Esophagus squamous epithelium (tissue), 5 donors: ENCODE measurements around the gene MGMT. TPM values are rescaled to one million over a fixed set of nuclear protein-coding genes. Genes with fewer than 3 reads are reported as not detected.

Source experiments
- DNase-seq: peaks from one replicate; lab custom pipeline; 2025; lab: John Stamatoyannopoulos, UW
- H3K27ac ChIP-seq, 4 donors: fragments of 200-600 bp; sonication (generic); one replicate each; pipeline ENCODE4 v1.5.1; 2016 to 2019; ENCODE audit warnings: mild to moderate bottlenecking in 1 of 4
- H3K27me3 ChIP-seq, 4 donors: fragments of 200-600 bp; sonication (generic); 1 replicate in 3 of 4; 2 replicates in 1 of 4; pipeline versions ENCODE4 v1.5.1 to v1.6.0; 2017 to 2021; ENCODE audit warnings: antibody characterized with exemption in 1 of 4
- H3K36me3 ChIP-seq, 3 donors: fragments of 200-600 bp; sonication (generic); one replicate each; pipeline ENCODE4 v1.5.1; 2016 to 2019
- H3K4me1 ChIP-seq, 3 donors: fragments of 200-600 bp; sonication (generic); one replicate each; pipeline ENCODE4 v1.5.1; 2017 to 2019
- H3K4me3 ChIP-seq, 4 donors: fragments of 200-600 bp; sonication (generic); 1 replicate in 3 of 4; 2 replicates in 1 of 4; pipeline ENCODE4 v1.5.1; 2016 to 2019; ENCODE audit warnings: mild to moderate bottlenecking in 2 of 4, moderate library complexity in 1 of 4
- H3K9me3 ChIP-seq, 3 donors: fragments of 200-600 bp; sonication (generic); one replicate each; pipeline ENCODE4 v1.5.1; 2016 to 2019
- CTCF ChIP-seq, 6 experiments: fragments of 450-650 bp in 4 of 6; fragments of 200-600 bp in 2 of 6; sonication (generic) in 2 of 6; IDR thresholded peaks; one replicate each; pipeline ENCODE4 v1.5.1; 2016 to 2019; ENCODE audit warnings: antibody characterized with exemption in 6 of 6, mild to moderate bottlenecking in 4 of 6, moderate library complexity in 4 of 6
- POLR2A ChIP-seq, 4 donors: fragments of 450-650 bp; IDR thresholded peaks; one replicate each; pipeline ENCODE4 v1.6.1; 2017; ENCODE audit warnings: antibody characterized with exemption in 4 of 4, mild to moderate bottlenecking in 4 of 4, moderate library complexity in 3 of 4
- WGBS, 2 donors: methylation state at CpG; one replicate each; pipeline ENCODE4 v1.1.5; 2018; 5-methylcytosine and 5-hydroxymethylcytosine counted together
- intact Hi-C: fragments of 100-400 bp; cut with DNase I; formaldehyde crosslinking; loops from one replicate; pipeline ENCODE4 v1.15.0; 2022
- total RNA-seq, 4 donors: library from RNA; depleted of rRNA; stranded (reverse); fragments of >200 nt; gene quantifications; one replicate each; pipeline ENCODE4 v1.1.0, GENCODE V29; 2016
- donor health status: DM: yes; HTN: yes; CAD: no.

The MGMT gene
- total RNA-seq, 4 donors from 2014 or later = 15.6 to 28.8 (median 18.4) TPM

GRCh38 chr10:129771024-129771423, 304.0 kb downstream of the MGMT start:
- TF ChIP-seq POLR2A (IDR thresholded peaks at IDR 0.05) = no peak
- TF ChIP-seq CTCF (IDR thresholded peaks at IDR 0.05) = no peak
- Histone ChIP-seq H3K4me1 (no peaks in the 10 kb centered on the region), H3K9me3 (peaks cover 0 to 5% (median 0%) of the 10 kb centered on the region in 3 donors), H3K27me3 (no peaks in the 10 kb centered on the region), H3K4me3 (no peak overlapping the region), H3K27ac (no peak overlapping the region), H3K36me3 (peaks cover 0 to 38% (median 0%) of the 10 kb centered on the region in 3 donors)
- DNase-seq = no peak
- 69 to 70% methylated on average over 9 to 11 of the region's 13 CpGs for WGBS, 2 donors
- intact Hi-C loops = no loop called here

GRCh38 chr10:129771576-129771975, 304.5 kb downstream of the MGMT start:
- no peak overlapping the region for H3K27ac ChIP-seq
- H3K9me3 ChIP-seq = peaks cover 0 to 5% (median 0%) of the 10 kb centered on the region in 3 donors
- no peak for DNase-seq
- H3K27me3 ChIP-seq = no peaks in the 10 kb centered on the region
- intact Hi-C loops = no loop called here
- WGBS, 2 donors = 87 to 89% methylated on average over 4 to 14 of the region's 15 CpGs
- TF ChIP-seq CTCF (IDR thresholded peaks at IDR 0.05) = no peak
- no peak for TF ChIP-seq POLR2A (IDR thresholded peaks at IDR 0.05)
- no peaks in the 10 kb centered on the region for H3K4me1 ChIP-seq
- peaks cover 0 to 34% (median 0%) of the 10 kb centered on the region in 3 donors for H3K36me3 ChIP-seq
- no peak overlapping the region for H3K4me3 ChIP-seq

GRCh38 chr10:129771991-129772431, 305.0 kb downstream of the MGMT start:
- no peak for TF ChIP-seq CTCF (IDR thresholded peaks at IDR 0.05)
- TF ChIP-seq POLR2A (IDR thresholded peaks at IDR 0.05) = no peak
- WGBS, 2 donors = 91 to 93% methylated on average over 6 to 13 of the region's 13 CpGs
- Histone ChIP-seq H3K27ac (no peak overlapping the region), H3K36me3 (peaks cover 0 to 30% (median 0%) of the 10 kb centered on the region in 3 donors), H3K9me3 (peaks cover 0 to 5% (median 0%) of the 10 kb centered on the region in 3 donors), H3K4me1 (no peaks in the 10 kb centered on the region), H3K27me3 (no peaks in the 10 kb centered on the region), H3K4me3 (no peak overlapping the region)
- no peak for DNase-seq
- intact Hi-C loops = no loop called here

GRCh38 chr10:129772468-129773358, 305.7 kb downstream of the MGMT start:
- intact Hi-C loops = no loop called here
- no peak for DNase-seq
- Histone ChIP-seq H3K27me3 (no peaks in the 10 kb centered on the region), H3K9me3 (peaks cover 0 to 5% (median 0%) of the 10 kb centered on the region in 3 donors), H3K36me3 (peaks cover 0 to 27% (median 0%) of the 10 kb centered on the region in 3 donors), H3K4me3 (no peak overlapping the region), H3K4me1 (no peaks in the 10 kb centered on the region), H3K27ac (no peak overlapping the region)
- WGBS, 2 donors = 82 to 84% methylated on average over 9 to 16 of the region's 17 CpGs
- no peak for TF ChIP-seq CTCF (IDR thresholded peaks at IDR 0.05)
- TF ChIP-seq POLR2A (IDR thresholded peaks at IDR 0.05) = no peak

- no peaks in the 10 kb centered on the region for H3K4me1 ChIP-seq
- H3K4me3 ChIP-seq = no peak overlapping the region
- H3K27ac ChIP-seq = no peak overlapping the region
- TF ChIP-seq CTCF (IDR thresholded peaks at IDR 0.05) (no peak), POLR2A (IDR thresholded peaks at IDR 0.05) (no peak)
- intact Hi-C loops = no loop called here
- H3K36me3 ChIP-seq = peaks cover 0 to 20% (median 0%) of the 10 kb centered on the region in 3 donors
- DNase-seq = no peak
- no peaks in the 10 kb centered on the region for H3K27me3 ChIP-seq
- H3K9me3 ChIP-seq = peaks cover 0 to 4% (median 0%) of the 10 kb centered on the region in 3 donors
- 96 to 100% methylated on average over 1 to 3 of the region's 11 CpGs for WGBS, 2 donors
These were observed 306.4 kb downstream of the MGMT start for GRCh38 chr10:129773359-129773990.
